HCT116 (cell line): ENCODE results near the gene KATNAL2.

Experiments used
- CTCF ChIP-seq, 3 experiments: fragments of 200-600 bp in 1 of 3; sonication (generic) in 1 of 3; IDR thresholded peaks in 2 of 3; conservative IDR thresholded peaks in 1 of 3; 2 replicates each; pipeline ENCODE4 v1.5.1; 2012 to 2017; ENCODE audit warnings: low read depth in 2 of 3, low read length in 2 of 3, antibody characterized with exemption in 1 of 3, borderline replicate concordance in 1 of 3, control low read depth in 1 of 3, mild to moderate bottlenecking in 1 of 3, mixed read lengths in 1 of 3, mixed run types in 1 of 3, moderate library complexity in 1 of 3; ENCODE audit not compliant: insufficient read depth in 1 of 3
- EZH2 ChIP-seq: fragments of 200-600 bp; sonication (generic); IDR thresholded peaks from 2 replicates; pipeline ENCODE4 v1.6.1; 2017; ENCODE audit warnings: antibody characterized with exemption, mixed run types
- MAX ChIP-seq: IDR thresholded peaks from 2 replicates; pipeline ENCODE4 v1.6.1; 2012
- POLR2AphosphoS5 ChIP-seq: IDR thresholded peaks from 2 replicates; pipeline ENCODE4 v1.6.1; 2011; ENCODE audit warnings: mild to moderate bottlenecking, low read depth, low read length, moderate library complexity
- YY1 ChIP-seq: IDR thresholded peaks from 2 replicates; pipeline ENCODE4 v1.6.1; 2011; ENCODE audit warnings: low read length, low read depth, moderate library complexity, mild to moderate bottlenecking; ENCODE audit not compliant: insufficient replicate concordance; ENCODE audit errors: extremely low read depth

DNA sequence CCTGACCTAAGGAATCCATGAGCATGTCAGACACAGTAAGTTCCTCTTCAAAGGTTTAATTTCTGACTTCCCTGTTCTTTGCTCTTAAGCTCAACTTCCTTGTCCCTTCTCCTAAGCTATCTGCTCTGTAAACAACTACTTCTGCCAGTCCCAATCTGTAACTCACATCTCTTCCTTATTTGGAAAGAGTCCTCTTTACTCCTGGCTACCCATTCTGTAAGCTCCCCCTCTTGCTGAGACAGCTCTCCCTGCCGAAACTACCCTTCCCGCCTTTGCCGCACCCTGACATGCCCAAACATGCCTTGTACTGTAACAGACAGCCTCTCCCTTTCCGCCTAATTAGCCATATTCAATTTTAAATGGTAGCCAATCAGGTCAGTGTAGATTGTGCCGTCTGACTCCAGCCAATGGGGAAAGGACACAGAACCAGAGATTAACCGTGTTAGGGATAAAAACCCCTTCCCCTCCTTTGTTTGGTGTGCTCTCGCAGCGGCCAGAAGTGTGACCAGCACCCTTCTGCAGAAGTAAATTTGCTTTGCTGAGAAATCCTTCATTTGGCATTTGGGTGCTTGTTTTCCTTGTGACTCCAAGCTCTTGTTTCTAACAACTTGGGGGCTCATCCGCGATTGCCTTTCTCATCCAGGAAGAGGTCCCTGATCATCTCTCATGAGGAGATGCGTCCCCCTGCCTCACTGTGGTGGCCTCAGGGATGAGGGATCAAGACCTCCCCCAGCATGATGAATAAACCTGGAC lies 49.1 kb upstream of the KATNAL2 start:
- TF ChIP-seq CTCF (IDR thresholded peaks at IDR 0.05 in 2 of 3, conservative IDR thresholded peaks at IDR 0.05 in 1 of 3; ENCODE audit: borderline replicate concordance in 1 of 3, insufficient read depth in 1 of 3, low read depth in 2 of 3, low read length in 2 of 3) = no peak
- TF ChIP-seq YY1 = no peak
- TF ChIP-seq EZH2 = no peak
- no peak for TF ChIP-seq POLR2AphosphoS5
- TF ChIP-seq MAX = no peak
